Kidney (tissue), 14 donors: ENCODE results near the gene SSNA1. TPM values are rescaled to one million over a fixed set of nuclear protein-coding genes. Genes with fewer than 3 reads are reported as not detected.
A peak's percentile ranks its signal among the peaks of the same experiment; 100 is the strongest.
"Not testable (repeated sequence)": the region's sequence is repeated elsewhere in the genome, so short reads cannot be mapped to it uniquely, and the experiment has no call there.

Source experiments
- DNase-seq, 5 donors: peaks; one replicate each; pipeline ENCODE4 v3.0.0-alpha.2; 2013 to 2020
- FAIRE-seq: peaks from 2 replicates; lab custom pipeline; 2012; peaks lifted over from hg19 to GRCh38; lab: Jason Lieb, UNC
- H3K27ac ChIP-seq, 2 donors: one replicate each; pipeline ENCODE4 v1.7.0; 2013; ENCODE audit warnings: low read depth in 2 of 2, low read length in 2 of 2, inconsistent platforms in 1 of 2
- H3K27me3 ChIP-seq: one replicate; pipeline ENCODE4 v1.7.1; 2013; ENCODE audit warnings: low read length, inconsistent platforms; ENCODE audit not compliant: control insufficient read depth, insufficient read depth
- H3K36me3 ChIP-seq, 3 donors: one replicate each; pipeline versions ENCODE4 v1.7.0 to v1.7.1; 2013; ENCODE audit warnings: low read length in 3 of 3, control low read depth in 1 of 3, inconsistent platforms in 1 of 3; ENCODE audit not compliant: insufficient read depth in 3 of 3, control insufficient read depth in 2 of 3
- H3K4me1 ChIP-seq, 3 donors: one replicate each; pipeline versions ENCODE4 v1.7.0 to v1.7.1; 2013; ENCODE audit warnings: low read length in 3 of 3, inconsistent platforms in 1 of 3, low read depth in 1 of 3; ENCODE audit not compliant: control insufficient read depth in 2 of 3, insufficient read depth in 2 of 3
- H3K4me3 ChIP-seq, 3 donors: one replicate each; pipeline versions ENCODE4 v1.7.0 to v1.8.1; 2013; ENCODE audit warnings: low read length in 3 of 3, control low read depth in 1 of 3, inconsistent platforms in 1 of 3
- H3K9ac ChIP-seq, 3 donors: one replicate each; pipeline versions ENCODE4 v1.7.0 to v1.7.1; 2013; ENCODE audit warnings: low read length in 3 of 3, control low read depth in 1 of 3, inconsistent platforms in 1 of 3
- H3K9me3 ChIP-seq, 3 donors: one replicate each; pipeline versions ENCODE4 v1.7.0 to v1.7.1; 2013; ENCODE audit warnings: low read length in 3 of 3, control low read depth in 1 of 3, inconsistent platforms in 1 of 3; ENCODE audit not compliant: control insufficient read depth in 2 of 3, insufficient read depth in 1 of 3
- CTCF ChIP-seq: IDR thresholded peaks from 3 replicates; pipeline ENCODE4 v1.5.1; 2012; ENCODE audit warnings: mild to moderate bottlenecking, moderate library complexity, borderline replicate concordance; ENCODE audit not compliant: insufficient read depth; ENCODE audit errors: extremely low read depth
- intact Hi-C: fragments of 100-400 bp; cut with DNase I; formaldehyde crosslinking; loops from one replicate; pipeline ENCODE4 v1.11.1; 2022
- polyA plus RNA-seq: library from polyadenylated mRNA; stranded (reverse); fragments of 350-450 nt; fragmentation: Illumina TruSeq; extraction: RNeasy Lipid Tissue Mini Kit (QIAGEN cat#74804); gene quantifications from one replicate; pipeline ENCODE4 v1.2.3, GENCODE V29; 2014; ENCODE audit warnings: low read depth, low replicate concordance; ENCODE audit not compliant: insufficient read depth
- total RNA-seq: library from RNA; stranded (reverse); fragmentation: NEBNext Ultra II Directional; extraction: Animal tissue kit (Norgen Biotek cat#: 25700); gene quantifications from one replicate; pipeline ENCODE4 v1.2.1, GENCODE V29; 2021
- donor health status: control.
- donor health status: control.
- donor health status: control.
- donor health status: control.
- donor health status: control.
- donor health status: DM: yes; HTN: yes; CAD: no.
- donor health status: Normal renal cell carcinoma (clear cell type).

Gene SSNA1
- total and polyA plus RNA-seq, 2 donors from 2014 or later = 52.5 to 131 TPM

- intact Hi-C loops = loop anchor here (10.0 kb wide), 1 partner anchor 122 kb away; the partner anchor contains the start of gene DPP7
- H3K27ac ChIP-seq = peak overlapping the region in 1 of 2 donors; percentile 7
- no peaks in the 10 kb centered on the region for H3K9me3 ChIP-seq
- peaks cover 0 to 8% (median 4%) of the 10 kb centered on the region in 3 donors for H3K4me1 ChIP-seq
- no peaks in the 10 kb centered on the region for H3K36me3 ChIP-seq
- FAIRE-seq = no peak
- DNase-seq = peak; percentile 92 to 95 (median 93)
- no peak overlapping the region for H3K4me3 ChIP-seq
- H3K9ac ChIP-seq = no peak overlapping the region
- no peaks in the 10 kb centered on the region for H3K27me3 ChIP-seq
- TF ChIP-seq CTCF = peak; percentile 99
These were observed 47.9 kb downstream of the SSNA1 start for GRCh38 chr9:137236238-137236935.

GRCh38 chr9:137236936-137237421 is 48.5 kb downstream of the SSNA1 start:
- H3K4me3 ChIP-seq = no peak overlapping the region
- no peak overlapping the region for H3K9ac ChIP-seq
- H3K36me3 ChIP-seq = no peaks in the 10 kb centered on the region
- FAIRE-seq = no peak
- no peaks in the 10 kb centered on the region for H3K27me3 ChIP-seq
- peaks cover 0 to 8% (median 4%) of the 10 kb centered on the region in 3 donors for H3K4me1 ChIP-seq
- intact Hi-C loops = loop anchor here (10.0 kb wide), 1 partner anchor 122 kb away; the partner anchor contains the start of gene DPP7
- H3K9me3 ChIP-seq = no peaks in the 10 kb centered on the region
- peak in 4 of 5 donors; percentile 52 to 79 (median 58) for DNase-seq
- TF ChIP-seq CTCF = no peak
- no peak overlapping the region for H3K27ac ChIP-seq

- H3K9me3 ChIP-seq = no peaks in the 10 kb centered on the region
- H3K9ac ChIP-seq = no peak overlapping the region
- peaks cover 0 to 7% (median 6%) of the 10 kb centered on the region in 3 donors for H3K36me3 ChIP-seq
- TF ChIP-seq CTCF = no peak
- H3K27ac ChIP-seq = no peak overlapping the region
- DNase-seq (peak in 1 of 5 donors; percentile 65), FAIRE-seq (no peak)
- no peak overlapping the region for H3K4me3 ChIP-seq
- H3K4me1 ChIP-seq = peaks cover 0 to 18% (median 11%) of the 10 kb centered on the region in 3 donors
- intact Hi-C loops = loop anchor here (10.0 kb wide), 1 partner anchor 123 kb away; the partner anchor contains the start of gene DPP7
- no peaks in the 10 kb centered on the region for H3K27me3 ChIP-seq
These were observed 49.6 kb downstream of the SSNA1 start for GRCh38 chr9:137237759-137238726.

- Histone ChIP-seq H3K4me3 (peak overlapping the region; percentile 38 to 64 (median 41)), H3K4me1 (peaks cover 0 to 23% (median 11%) of the 10 kb centered on the region in 3 donors), H3K27ac (peak overlapping the region; percentile 91 to 98), H3K9ac (peak overlapping the region in 1 of 3 donors; percentile 73), H3K36me3 (peaks cover 2 to 13% (median 6%) of the 10 kb centered on the region in 3 donors)
- not testable (repeated sequence) for FAIRE-seq, H3K27me3 ChIP-seq, DNase-seq, H3K9me3 ChIP-seq
- intact Hi-C loops = loop anchor here (10.0 kb wide), 1 partner anchor 125 kb away; the partner anchor contains the start of gene DPP7
These were observed 51.2 kb downstream of the SSNA1 start for GRCh38 chr9:137239541-137240200.
